Liver (tissue), 3 donors: Measurements from ENCODE around the gene ZFAND3.

Experiments
- GABPA ChIP-seq, 2 donors: IDR thresholded peaks in 1 of 2; conservative IDR thresholded peaks in 1 of 2; 2 replicates each; pipeline ENCODE4 v1.6.1; 2016; ENCODE audit warnings: antibody characterized with exemption in 2 of 2, mild to moderate bottlenecking in 1 of 2, moderate library complexity in 1 of 2
- RXRA ChIP-seq, 2 donors: IDR thresholded peaks; 2 replicates each; pipeline ENCODE4 v1.6.1; 2017 to 2018; ENCODE audit warnings: antibody characterized with exemption in 2 of 2, mild to moderate bottlenecking in 1 of 2
- ZBTB33 ChIP-seq: IDR thresholded peaks from 2 replicates; pipeline ENCODE4 v1.6.1; 2016; ENCODE audit warnings: antibody characterized with exemption
- TF ChIP-seq, protein P1 (sequence below): fragments of 150-350 bp; IDR thresholded peaks from 2 replicates; pipeline ENCODE4 v1.5.1; 2017; ENCODE audit warnings: improper control_type of control experiment, low read depth, low read length; ENCODE audit not compliant: missing input control
- TF ChIP-seq, protein P2 (sequence below): IDR thresholded peaks from 2 replicates; pipeline ENCODE4 v1.6.1; 2016; ENCODE audit warnings: antibody characterized with exemption
- donor health status: healthy.
- donor health status: healthy.

DNA sequence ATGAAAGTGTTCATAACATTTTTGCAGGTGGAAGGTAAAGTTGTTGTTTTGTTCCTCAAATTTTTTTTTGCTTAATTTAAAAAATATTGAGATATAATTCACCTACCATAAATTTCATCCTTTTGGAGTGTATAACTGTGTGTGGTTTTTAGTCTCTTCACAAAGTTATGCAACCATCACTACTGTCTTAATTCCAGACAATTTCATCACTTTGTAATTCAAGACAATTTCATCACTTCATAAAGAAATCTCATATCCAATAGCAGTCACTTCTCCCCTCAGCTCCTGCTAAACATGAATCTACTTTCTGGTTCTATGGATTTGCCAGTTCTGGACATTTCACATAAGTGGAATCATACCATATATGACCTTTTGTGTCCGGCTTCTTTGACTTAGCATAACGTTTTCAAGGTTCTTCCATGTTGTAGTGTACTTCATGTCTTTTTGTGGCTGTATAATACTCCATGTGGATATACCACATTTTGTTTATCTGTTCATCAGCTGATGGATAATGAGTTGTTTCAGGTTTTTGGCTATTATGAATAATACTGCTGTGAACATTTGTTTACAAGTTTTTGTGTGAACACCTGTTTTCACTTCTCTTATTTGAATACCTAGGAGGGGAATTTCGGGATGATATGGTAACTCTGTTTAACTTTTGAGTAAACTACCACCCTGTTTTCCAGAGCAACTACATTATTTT lies 18.8 kb downstream of the ZFAND3 start:
- TF ChIP-seq, protein P1, sequence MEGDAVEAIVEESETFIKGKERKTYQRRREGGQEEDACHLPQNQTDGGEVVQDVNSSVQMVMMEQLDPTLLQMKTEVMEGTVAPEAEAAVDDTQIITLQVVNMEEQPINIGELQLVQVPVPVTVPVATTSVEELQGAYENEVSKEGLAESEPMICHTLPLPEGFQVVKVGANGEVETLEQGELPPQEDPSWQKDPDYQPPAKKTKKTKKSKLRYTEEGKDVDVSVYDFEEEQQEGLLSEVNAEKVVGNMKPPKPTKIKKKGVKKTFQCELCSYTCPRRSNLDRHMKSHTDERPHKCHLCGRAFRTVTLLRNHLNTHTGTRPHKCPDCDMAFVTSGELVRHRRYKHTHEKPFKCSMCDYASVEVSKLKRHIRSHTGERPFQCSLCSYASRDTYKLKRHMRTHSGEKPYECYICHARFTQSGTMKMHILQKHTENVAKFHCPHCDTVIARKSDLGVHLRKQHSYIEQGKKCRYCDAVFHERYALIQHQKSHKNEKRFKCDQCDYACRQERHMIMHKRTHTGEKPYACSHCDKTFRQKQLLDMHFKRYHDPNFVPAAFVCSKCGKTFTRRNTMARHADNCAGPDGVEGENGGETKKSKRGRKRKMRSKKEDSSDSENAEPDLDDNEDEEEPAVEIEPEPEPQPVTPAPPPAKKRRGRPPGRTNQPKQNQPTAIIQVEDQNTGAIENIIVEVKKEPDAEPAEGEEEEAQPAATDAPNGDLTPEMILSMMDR, result no peak
- TF ChIP-seq RXRA (IDR thresholded peaks at IDR 0.05) (no peak), ZBTB33 (no peak), GABPA (IDR thresholded peaks at IDR 0.05 in 1 of 2, conservative IDR thresholded peaks at IDR 0.05 in 1 of 2) (no peak)
- TF ChIP-seq, protein P2, sequence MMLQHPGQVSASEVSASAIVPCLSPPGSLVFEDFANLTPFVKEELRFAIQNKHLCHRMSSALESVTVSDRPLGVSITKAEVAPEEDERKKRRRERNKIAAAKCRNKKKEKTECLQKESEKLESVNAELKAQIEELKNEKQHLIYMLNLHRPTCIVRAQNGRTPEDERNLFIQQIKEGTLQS, result no peak
